Skeletal muscle tissue (tissue), 4 donors: ENCODE results near the gene COL23A1. TPM values are rescaled to one million over a fixed set of nuclear protein-coding genes. Genes with fewer than 3 reads are reported as not detected.
"Not testable (repeated sequence)": the region's sequence is repeated elsewhere in the genome, so short reads cannot be mapped to it uniquely, and the experiment has no call there.

ENCODE experiments used
- H3K27ac ChIP-seq: one replicate; pipeline ENCODE4 v1.7.0; 2013; ENCODE audit warnings: mild to moderate bottlenecking, low read depth, low read length, inconsistent platforms
- H3K27me3 ChIP-seq, 3 donors: one replicate each; pipeline ENCODE4 v1.7.0; 2013; ENCODE audit warnings: low read length in 3 of 3; ENCODE audit not compliant: control insufficient read depth in 3 of 3, insufficient read depth in 3 of 3
- H3K36me3 ChIP-seq, 3 donors: one replicate each; pipeline ENCODE4 v1.7.0; 2013; ENCODE audit warnings: low read length in 3 of 3; ENCODE audit not compliant: control insufficient read depth in 3 of 3, insufficient read depth in 3 of 3
- H3K4me1 ChIP-seq, 3 donors: one replicate each; pipeline ENCODE4 v1.7.0; 2013; ENCODE audit warnings: low read length in 3 of 3, mild to moderate bottlenecking in 3 of 3; ENCODE audit not compliant: control insufficient read depth in 3 of 3, insufficient read depth in 3 of 3
- H3K4me3 ChIP-seq, 3 donors: one replicate each; pipeline ENCODE4 v1.7.0; 2013; ENCODE audit warnings: low read length in 3 of 3
- H3K9ac ChIP-seq, 3 donors: one replicate each; pipeline ENCODE4 v1.7.0; 2013; ENCODE audit warnings: low read length in 3 of 3, mild to moderate bottlenecking in 3 of 3, moderate library complexity in 2 of 3, low read depth in 1 of 3
- H3K9me3 ChIP-seq, 3 donors: one replicate each; pipeline ENCODE4 v1.7.0; 2013; ENCODE audit warnings: low read length in 3 of 3; ENCODE audit not compliant: control insufficient read depth in 3 of 3
- total RNA-seq: library from RNA; depleted of rRNA; stranded (reverse); fragments of >200 nt; gene quantifications from one replicate; pipeline ENCODE4 v1.2.3, GENCODE V29; 2014
- donor health status: Osteomylitis.

Gene COL23A1
- total RNA-seq, 1 donor from 2014 or later: 0.52 TPM

GRCh38 chr5:178232920-178233429, 357.2 kb downstream of the COL23A1 start:
- Histone ChIP-seq H3K9ac (peak overlapping the region; percentile 81 to 98 (median 93)), H3K4me3 (peak overlapping the region; percentile 61 to 94 (median 92)), H3K27ac (peak overlapping the region; percentile 96), H3K4me1 (peaks cover 49 to 75% (median 70%) of the 10 kb centered on the region in 3 donors), H3K9me3 (no peaks in the 10 kb centered on the region), H3K36me3 (peaks cover 16 to 27% (median 25%) of the 10 kb centered on the region in 3 donors), H3K27me3 (no peaks in the 10 kb centered on the region)

GRCh38 chr5:178232124-178232919, 357.9 kb downstream of the COL23A1 start, which contains the start of gene PHYKPL:
Gene PHYKPL (minus strand): TSS chr5:178232802. CDS start chr5:178232550, 252 bp downstream.
- no peaks in the 10 kb centered on the region for H3K9me3 ChIP-seq
- peaks cover 18 to 34% (median 32%) of the 10 kb centered on the region in 3 donors for H3K36me3 ChIP-seq
- peaks cover 43 to 72% (median 66%) of the 10 kb centered on the region in 3 donors for H3K4me1 ChIP-seq
- peak within 1 kb of the TSS; percentile 96 for H3K27ac ChIP-seq
- H3K9ac ChIP-seq: peak within 1 kb of the TSS; percentile 93 to 98 (median 95)
- peak within 1 kb of the TSS; percentile 82 to 94 (median 92) for H3K4me3 ChIP-seq
- no peaks in the 10 kb centered on the region for H3K27me3 ChIP-seq

DNA sequence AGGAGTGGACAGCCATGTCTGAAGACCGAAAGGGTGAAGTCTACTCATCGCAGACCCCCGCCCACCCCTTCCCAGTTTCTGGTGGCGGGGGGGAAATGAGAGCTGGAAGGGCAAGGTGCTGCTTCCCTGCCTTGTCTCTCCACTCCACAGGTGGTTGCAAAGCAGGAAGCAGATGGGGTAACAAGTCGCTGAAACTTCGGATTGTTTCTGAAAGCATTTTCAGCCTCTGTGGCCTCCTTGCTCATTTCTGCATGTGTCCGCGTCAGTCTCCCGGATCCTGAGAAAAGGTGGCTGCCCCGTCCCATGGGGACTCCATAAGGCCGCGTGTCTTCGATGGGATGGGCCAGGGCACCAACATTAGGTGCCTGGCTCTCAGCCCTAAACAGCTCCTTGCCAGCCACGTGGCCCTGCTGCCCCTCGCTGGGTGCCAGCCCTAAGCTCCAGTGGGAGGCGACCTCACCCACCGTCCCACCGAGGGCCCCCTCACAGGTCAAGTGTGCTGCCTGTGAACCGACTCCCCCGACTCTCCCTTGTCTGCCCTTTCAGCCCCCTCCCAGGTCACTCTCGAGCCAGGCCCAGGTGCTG, 358.6 kb downstream of the COL23A1 start:
- H3K4me3 ChIP-seq: peak overlapping the region; percentile 82 to 94 (median 92)
- peaks cover 36 to 65% (median 59%) of the 10 kb centered on the region in 3 donors for H3K4me1 ChIP-seq
- peak overlapping the region; percentile 93 to 98 (median 95) for H3K9ac ChIP-seq
- H3K27me3 ChIP-seq: no peaks in the 10 kb centered on the region
- peaks cover 22 to 37% (median 33%) of the 10 kb centered on the region in 3 donors for H3K36me3 ChIP-seq
- no peaks in the 10 kb centered on the region for H3K9me3 ChIP-seq
- peak overlapping the region; percentile 96 for H3K27ac ChIP-seq

- Histone ChIP-seq H3K9me3 (no peaks in the 10 kb centered on the region), H3K36me3 (peaks cover 24 to 41% (median 38%) of the 10 kb centered on the region in 3 donors), H3K4me3 (peak overlapping the region; percentile 82 to 94 (median 92)), H3K27me3 (no peaks in the 10 kb centered on the region), H3K9ac (peak overlapping the region; percentile 93 to 98 (median 95)), H3K4me1 (peaks cover 31 to 58% (median 53%) of the 10 kb centered on the region in 3 donors), H3K27ac (peak overlapping the region; percentile 96)
Measured at GRCh38 chr5:178230879-178231538, 359.2 kb downstream of the COL23A1 start.

- H3K4me3 ChIP-seq: no peak overlapping the region
- H3K4me1 ChIP-seq: peaks cover 27 to 50% (median 45%) of the 10 kb centered on the region in 3 donors
- peaks cover 28 to 46% (median 43%) of the 10 kb centered on the region in 3 donors for H3K36me3 ChIP-seq
- H3K27me3 ChIP-seq: no peaks in the 10 kb centered on the region
- peak overlapping the region; percentile 96 for H3K27ac ChIP-seq
- H3K9me3 ChIP-seq: no peaks in the 10 kb centered on the region
- peak overlapping the region in 1 of 3 donors; percentile 98 for H3K9ac ChIP-seq
Measured at GRCh38 chr5:178229861-178230260, 360.3 kb downstream of the COL23A1 start.

DNA sequence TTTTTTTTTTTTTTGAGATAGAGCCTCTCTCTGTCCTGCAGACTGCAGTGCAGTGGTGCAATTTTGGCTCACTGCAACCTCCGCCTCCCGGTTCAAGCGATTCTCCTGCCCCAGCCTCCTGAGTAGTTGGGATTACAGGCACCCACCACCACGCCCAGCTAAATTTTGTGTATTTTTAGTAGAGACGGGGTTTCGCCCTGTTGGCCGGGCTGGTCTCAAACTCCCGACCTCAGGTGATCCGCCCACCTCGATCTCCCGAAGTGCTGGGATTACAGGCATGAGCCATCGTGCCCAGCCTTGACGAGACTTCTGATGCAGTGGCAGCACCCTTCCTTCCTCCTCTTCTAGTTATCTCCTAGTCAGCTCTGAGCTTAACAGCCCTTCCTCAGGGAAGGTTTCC, 361.1 kb downstream of the COL23A1 start:
- H3K4me3 ChIP-seq, H3K9me3 ChIP-seq, H3K27me3 ChIP-seq, H3K9ac ChIP-seq, H3K27ac ChIP-seq: not testable (repeated sequence)
- Histone ChIP-seq H3K36me3 (peaks cover 35 to 54% (median 46%) of the 10 kb centered on the region in 3 donors), H3K4me1 (peaks cover 24 to 50% (median 43%) of the 10 kb centered on the region in 3 donors)

DNA sequence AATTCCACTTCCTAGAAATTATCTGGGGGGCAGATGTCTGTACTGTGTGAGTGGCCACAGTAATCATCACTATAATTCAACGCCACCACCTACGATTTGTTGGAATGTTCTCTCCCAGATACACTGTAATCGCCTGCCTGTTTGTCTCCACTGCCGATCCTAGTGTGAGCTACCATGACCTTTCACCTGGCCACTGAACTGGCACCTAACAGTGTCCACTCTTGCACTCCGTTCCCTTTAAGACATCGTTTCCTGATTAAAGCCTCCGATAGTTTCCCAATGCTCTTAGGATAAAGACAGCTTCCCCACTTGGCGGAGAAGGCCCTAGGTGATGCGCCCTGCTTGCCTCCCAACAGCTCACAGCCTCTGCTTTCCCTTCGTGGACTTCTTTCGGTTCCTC, 361.6 kb downstream of the COL23A1 start:
- Histone ChIP-seq H3K9me3 (no peaks in the 10 kb centered on the region), H3K36me3 (peaks cover 36 to 57% (median 52%) of the 10 kb centered on the region in 3 donors), H3K9ac (no peak overlapping the region), H3K27me3 (no peaks in the 10 kb centered on the region), H3K27ac (no peak overlapping the region), H3K4me1 (peaks cover 24 to 50% (median 43%) of the 10 kb centered on the region in 3 donors), H3K4me3 (no peak overlapping the region)

DNA sequence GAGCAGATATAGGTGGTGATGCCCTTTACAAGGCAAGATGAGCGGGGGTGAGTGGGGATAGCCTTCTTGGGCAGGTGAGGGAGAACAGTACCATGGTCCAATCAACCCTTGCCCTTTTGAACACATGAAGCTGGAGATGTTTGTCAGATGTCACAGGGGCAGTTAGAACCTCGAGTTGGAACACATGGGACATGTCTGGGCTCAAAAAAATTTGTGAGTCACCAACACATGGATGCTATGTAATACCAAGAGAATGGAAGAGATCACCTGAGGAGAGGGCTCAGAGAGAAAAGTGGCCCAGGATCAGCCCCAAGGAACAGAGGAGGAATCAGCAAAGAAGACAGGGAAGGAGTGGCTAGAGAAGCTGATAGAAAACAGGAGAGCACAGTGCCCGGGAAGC, 362.3 kb downstream of the COL23A1 start:
- H3K4me3 ChIP-seq: no peak overlapping the region
- H3K27ac ChIP-seq: no peak overlapping the region
- no peak overlapping the region for H3K9ac ChIP-seq
- peaks cover 37 to 61% (median 58%) of the 10 kb centered on the region in 3 donors for H3K36me3 ChIP-seq
- peaks cover 24 to 44% (median 39%) of the 10 kb centered on the region in 3 donors for H3K4me1 ChIP-seq
- no peaks in the 10 kb centered on the region for H3K9me3 ChIP-seq
- no peaks in the 10 kb centered on the region for H3K27me3 ChIP-seq

GRCh38 chr5:178227138-178227659, 363.0 kb downstream of the COL23A1 start:
- Histone ChIP-seq H3K4me3 (no peak overlapping the region), H3K4me1 (peaks cover 24 to 45% (median 36%) of the 10 kb centered on the region in 3 donors), H3K9ac (no peak overlapping the region), H3K36me3 (peaks cover 43 to 65% (median 61%) of the 10 kb centered on the region in 3 donors), H3K27ac (no peak overlapping the region), H3K9me3 (no peaks in the 10 kb centered on the region), H3K27me3 (no peaks in the 10 kb centered on the region)
